RWPE2 (cell line): ENCODE results near the gene RALGAPA1.

Experiments
- ATAC-seq: fragments of 200-7000 bp; cut with Tn5 transposase; 3 replicates; pipeline ENCODE4 v1.9.1; 2021; ENCODE audit warnings: low read depth
- DNase-seq: peaks from one replicate; pipeline ENCODE4 v3.0.0-alpha.2; 2020; ENCODE audit warnings: low spot score
- H3K27ac ChIP-seq: fragments of 450-650 bp; 2 replicates; pipeline ENCODE4 v1.5.1; 2017; ENCODE audit warnings: mild to moderate bottlenecking; ENCODE audit not compliant: poor library complexity, severe bottlenecking
- H3K27me3 ChIP-seq: fragments of 250-450 bp; sonication (Bioruptor Pico); 2 replicates; pipeline ENCODE4 v1.5.1; 2021; ENCODE audit warnings: mild to moderate bottlenecking, moderate library complexity; ENCODE audit not compliant: insufficient read depth, poor library complexity, severe bottlenecking
- H3K36me3 ChIP-seq: fragments of 250-450 bp; sonication (Bioruptor Pico); 2 replicates; pipeline ENCODE4 v1.5.1; 2020; ENCODE audit warnings: low read depth, mild to moderate bottlenecking, moderate library complexity
- H3K4me1 ChIP-seq: fragments of 250-450 bp; sonication (Bioruptor Pico); 2 replicates; pipeline ENCODE4 v1.5.1; 2021; ENCODE audit warnings: mild to moderate bottlenecking, moderate library complexity; ENCODE audit not compliant: insufficient read depth, poor library complexity, severe bottlenecking
- H3K4me3 ChIP-seq: fragments of 250-450 bp; sonication (Bioruptor Pico); 2 replicates; pipeline ENCODE4 v1.5.1; 2021; ENCODE audit warnings: mild to moderate bottlenecking, moderate library complexity; ENCODE audit not compliant: severe bottlenecking
- H3K9me3 ChIP-seq: fragments of 250-450 bp; sonication (Bioruptor Pico); 2 replicates; pipeline ENCODE4 v1.5.1; 2021; ENCODE audit warnings: mild to moderate bottlenecking, moderate library complexity; ENCODE audit not compliant: severe bottlenecking
- TF ChIP-seq, protein P1 (sequence below): fragments of 450-650 bp; IDR thresholded peaks from one replicate; pipeline ENCODE4 v1.5.1; 2017; ENCODE audit warnings: mild to moderate bottlenecking, moderate library complexity; ENCODE audit not compliant: poor library complexity, severe bottlenecking

RALGAPA1 gene

DNA sequence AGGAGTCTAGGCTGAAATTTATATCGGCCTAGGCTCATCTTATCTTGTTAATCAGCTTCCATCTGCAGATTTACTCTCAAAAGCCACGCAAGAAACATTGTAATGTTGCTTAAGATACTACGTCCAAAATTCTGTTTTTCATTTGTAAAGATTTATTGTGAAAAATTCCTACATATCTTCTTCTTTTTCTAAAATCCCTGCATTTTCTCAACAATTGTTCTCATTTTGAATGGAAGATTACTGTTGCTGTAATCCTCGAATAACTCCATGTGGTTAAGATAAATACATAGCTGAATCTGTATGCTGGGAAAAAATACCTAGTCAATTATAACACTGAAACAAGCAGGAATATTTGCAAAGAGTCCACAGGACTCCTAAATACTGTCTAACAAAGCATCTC lies 259.5 kb downstream of the RALGAPA1 start:
- Histone ChIP-seq H3K36me3 (peaks cover 3% of the 10 kb centered on the region; the same call in 1 of the 2 replicates), H3K4me3 (no peak overlapping the region), H3K27me3 (no peaks in the 10 kb centered on the region), H3K9me3 (no peaks in the 10 kb centered on the region), H3K27ac (no peak overlapping the region), H3K4me1 (peaks cover 4% of the 10 kb centered on the region)
- no peak for ATAC-seq
- DNase-seq = no peak
- TF ChIP-seq, protein P1, sequence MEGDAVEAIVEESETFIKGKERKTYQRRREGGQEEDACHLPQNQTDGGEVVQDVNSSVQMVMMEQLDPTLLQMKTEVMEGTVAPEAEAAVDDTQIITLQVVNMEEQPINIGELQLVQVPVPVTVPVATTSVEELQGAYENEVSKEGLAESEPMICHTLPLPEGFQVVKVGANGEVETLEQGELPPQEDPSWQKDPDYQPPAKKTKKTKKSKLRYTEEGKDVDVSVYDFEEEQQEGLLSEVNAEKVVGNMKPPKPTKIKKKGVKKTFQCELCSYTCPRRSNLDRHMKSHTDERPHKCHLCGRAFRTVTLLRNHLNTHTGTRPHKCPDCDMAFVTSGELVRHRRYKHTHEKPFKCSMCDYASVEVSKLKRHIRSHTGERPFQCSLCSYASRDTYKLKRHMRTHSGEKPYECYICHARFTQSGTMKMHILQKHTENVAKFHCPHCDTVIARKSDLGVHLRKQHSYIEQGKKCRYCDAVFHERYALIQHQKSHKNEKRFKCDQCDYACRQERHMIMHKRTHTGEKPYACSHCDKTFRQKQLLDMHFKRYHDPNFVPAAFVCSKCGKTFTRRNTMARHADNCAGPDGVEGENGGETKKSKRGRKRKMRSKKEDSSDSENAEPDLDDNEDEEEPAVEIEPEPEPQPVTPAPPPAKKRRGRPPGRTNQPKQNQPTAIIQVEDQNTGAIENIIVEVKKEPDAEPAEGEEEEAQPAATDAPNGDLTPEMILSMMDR = no peak

GRCh38 chr14:35543006-35543405 lies 266.1 kb downstream of the RALGAPA1 start:
- Histone ChIP-seq H3K4me1 (no peaks in the 10 kb centered on the region), H3K4me3 (no peak overlapping the region), H3K36me3 (peaks cover under 1% of the 10 kb centered on the region; the same call in 1 of the 2 replicates), H3K27me3 (no peaks in the 10 kb centered on the region), H3K27ac (no peak overlapping the region), H3K9me3 (no peaks in the 10 kb centered on the region)
- no peak for ATAC-seq
- TF ChIP-seq, protein P1 = no peak
- DNase-seq = no peak

DNA sequence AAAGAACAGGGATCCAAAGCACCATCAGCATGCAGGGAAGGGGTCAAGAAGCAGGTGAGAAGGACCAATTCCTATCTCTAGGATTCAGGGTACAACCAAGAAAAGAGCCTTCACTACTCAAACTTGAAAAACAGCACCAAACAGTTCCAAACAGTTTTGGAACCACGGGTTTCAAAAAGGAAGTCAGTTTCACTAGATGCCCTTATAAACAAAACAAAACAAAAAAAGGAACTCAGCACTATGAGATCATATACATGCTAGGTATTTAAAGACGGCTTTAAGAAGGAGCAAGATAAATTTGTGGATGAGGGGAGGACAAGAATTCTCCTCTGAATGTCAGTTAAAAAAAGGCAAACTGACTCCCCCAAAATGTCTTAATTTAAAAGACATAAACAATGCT lies 269.1 kb downstream of the RALGAPA1 start:
- no peaks in the 10 kb centered on the region for H3K36me3 ChIP-seq
- TF ChIP-seq, protein P1 = no peak
- no peak overlapping the region for H3K4me3 ChIP-seq
- DNase-seq (no peak), ATAC-seq (no peak)
- H3K9me3 ChIP-seq = no peaks in the 10 kb centered on the region
- no peak overlapping the region for H3K27ac ChIP-seq
- no peaks in the 10 kb centered on the region for H3K4me1 ChIP-seq
- H3K27me3 ChIP-seq = peaks cover 18% of the 10 kb centered on the region

- DNase-seq = no peak
- peaks cover 61% of the 10 kb centered on the region for H3K27me3 ChIP-seq
Measured at GRCh38 chr14:35535483-35536112, 273.5 kb downstream of the RALGAPA1 start.

More at GRCh38 chr14:35535483-35536112, 273.5 kb downstream of the RALGAPA1 start:
- no peaks in the 10 kb centered on the region for H3K36me3 ChIP-seq
- H3K4me3 ChIP-seq = no peak overlapping the region
- peak; percentile 3; the same call in 1 of the 3 replicates for ATAC-seq
- TF ChIP-seq, protein P1 = no peak
- H3K27ac ChIP-seq = no peak overlapping the region
- H3K9me3 ChIP-seq = no peaks in the 10 kb centered on the region
- H3K4me1 ChIP-seq = no peaks in the 10 kb centered on the region
